Mucosa of descending colon (tissue), 3 donors: Measurements from ENCODE around the gene HSD17B4. TPM values are rescaled to one million over a fixed set of nuclear protein-coding genes. Genes with fewer than 3 reads are reported as not detected.
"Not testable (repeated sequence)": the region's sequence is repeated elsewhere in the genome, so short reads cannot be mapped to it uniquely, and the experiment has no call there.

Source experiments
- ATAC-seq: fragments of 200-7000 bp; cut with Tn5 transposase; one replicate; pipeline ENCODE4 v1.9.1; 2020; ENCODE audit warnings: mild to moderate bottlenecking, moderate library complexity
- DNase-seq, 3 donors: peaks; one replicate each; pipeline ENCODE4 v3.0.0-alpha.2; 2020
- H3K36me3 ChIP-seq: fragments of 200-600 bp; one replicate; pipeline ENCODE4 v1.8.0; 2021; ENCODE audit warnings: low read depth, mild to moderate bottlenecking
- H3K4me1 ChIP-seq: fragments of 200-600 bp; one replicate; pipeline ENCODE4 v1.8.0; 2021; ENCODE audit warnings: low read depth, mild to moderate bottlenecking
- H3K4me3 ChIP-seq: fragments of 200-600 bp; one replicate; pipeline ENCODE4 v1.8.0; 2021; ENCODE audit warnings: mild to moderate bottlenecking
- H3K9me3 ChIP-seq: fragments of 200-600 bp; one replicate; pipeline ENCODE4 v1.8.0; 2021; ENCODE audit warnings: mild to moderate bottlenecking
- intact Hi-C, 2 donors: fragments of 100-400 bp; cut with DNase I in 1 of 2; cut with micrococcal nuclease in 1 of 2; formaldehyde crosslinking; loops; one replicate each; pipeline versions ENCODE4 v1.11.0 to v1.11.1; 2022; cut with DNase I, micrococcal nuclease
- total RNA-seq, 3 donors: library from RNA; stranded (reverse); fragmentation: NEBNext Ultra II Directional in 2 of 3; extraction: Animal tissue kit (Norgen Biotek cat#: 25700) in 2 of 3; gene quantifications; one replicate each; pipeline versions ENCODE4 v1.2.1 to v1.2.4, GENCODE V29; 2021 to 2023
- TF ChIP-seq, protein P1 (sequence below): fragments of 200-600 bp; IDR thresholded peaks from one replicate; pipeline ENCODE4 v1.8.0; 2022; ENCODE audit warnings: antibody characterized with exemption, mild to moderate bottlenecking
- donor health status: DM: no; HTN: no; CAD: no; lungs with moderate emphysema.
- donor health status: DM: no; HTN: no; CAD: no.
- donor health status: DM: no; HTN: yes; CAD: no.

Gene HSD17B4
- total RNA-seq, 3 donors from 2014 or later: 178 to 243 (median 235) TPM

DNA sequence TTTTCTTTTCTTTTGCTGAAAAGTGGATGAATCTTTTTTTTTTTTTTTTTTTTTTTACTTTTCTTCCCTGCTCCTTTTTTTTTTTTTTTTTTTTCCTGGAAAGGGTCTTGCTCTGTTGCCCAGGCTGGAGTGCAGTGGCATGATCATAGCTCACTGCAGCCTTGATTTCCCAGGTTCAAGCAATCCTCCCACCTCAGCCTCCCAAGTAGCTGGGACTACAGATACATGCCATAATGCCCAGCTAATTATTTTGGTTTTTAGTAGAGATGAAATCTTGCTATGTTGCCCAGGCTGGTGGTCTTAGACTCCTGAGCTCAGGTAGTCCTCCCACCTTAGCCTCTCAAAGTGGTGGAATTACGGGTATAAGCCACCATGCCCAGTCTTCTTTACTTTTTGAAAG is 20.9 kb downstream of the HSD17B4 start:
- Histone ChIP-seq H3K9me3 (peaks cover 8% of the 10 kb centered on the region), H3K36me3 (no peaks in the 10 kb centered on the region), H3K4me3 (no peak overlapping the region), H3K4me1 (no peaks in the 10 kb centered on the region)
- intact Hi-C loops: no loop called here
- no peak for ATAC-seq
- DNase-seq: no peak
- TF ChIP-seq, protein P1, sequence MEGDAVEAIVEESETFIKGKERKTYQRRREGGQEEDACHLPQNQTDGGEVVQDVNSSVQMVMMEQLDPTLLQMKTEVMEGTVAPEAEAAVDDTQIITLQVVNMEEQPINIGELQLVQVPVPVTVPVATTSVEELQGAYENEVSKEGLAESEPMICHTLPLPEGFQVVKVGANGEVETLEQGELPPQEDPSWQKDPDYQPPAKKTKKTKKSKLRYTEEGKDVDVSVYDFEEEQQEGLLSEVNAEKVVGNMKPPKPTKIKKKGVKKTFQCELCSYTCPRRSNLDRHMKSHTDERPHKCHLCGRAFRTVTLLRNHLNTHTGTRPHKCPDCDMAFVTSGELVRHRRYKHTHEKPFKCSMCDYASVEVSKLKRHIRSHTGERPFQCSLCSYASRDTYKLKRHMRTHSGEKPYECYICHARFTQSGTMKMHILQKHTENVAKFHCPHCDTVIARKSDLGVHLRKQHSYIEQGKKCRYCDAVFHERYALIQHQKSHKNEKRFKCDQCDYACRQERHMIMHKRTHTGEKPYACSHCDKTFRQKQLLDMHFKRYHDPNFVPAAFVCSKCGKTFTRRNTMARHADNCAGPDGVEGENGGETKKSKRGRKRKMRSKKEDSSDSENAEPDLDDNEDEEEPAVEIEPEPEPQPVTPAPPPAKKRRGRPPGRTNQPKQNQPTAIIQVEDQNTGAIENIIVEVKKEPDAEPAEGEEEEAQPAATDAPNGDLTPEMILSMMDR: no peak

DNA sequence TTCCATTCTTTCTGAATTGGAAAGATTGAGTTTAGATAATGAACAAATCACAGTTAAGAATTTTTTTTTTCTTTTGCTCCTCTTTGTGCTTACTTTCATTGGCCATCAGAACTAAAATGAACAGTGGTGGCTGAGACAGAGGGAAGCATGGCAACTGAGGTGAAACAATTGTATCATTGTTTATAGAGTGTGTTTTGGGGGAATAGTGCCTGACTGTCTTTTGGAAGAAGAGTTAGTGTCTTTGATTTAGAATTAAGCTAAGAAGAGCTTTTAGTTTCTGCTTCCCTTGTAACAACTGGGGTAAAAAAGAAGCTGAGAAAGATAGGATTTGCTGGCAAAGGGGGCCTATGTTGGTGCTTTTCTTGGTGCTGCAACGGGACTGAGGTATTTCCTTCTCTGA is 24.0 kb downstream of the HSD17B4 start:
- Histone ChIP-seq H3K9me3 (no peaks in the 10 kb centered on the region), H3K4me3 (no peak overlapping the region), H3K4me1 (no peaks in the 10 kb centered on the region), H3K36me3 (no peaks in the 10 kb centered on the region)
- DNase-seq: no peak
- intact Hi-C loops: no loop called here
- TF ChIP-seq, protein P1: no peak
- ATAC-seq: no peak

DNA sequence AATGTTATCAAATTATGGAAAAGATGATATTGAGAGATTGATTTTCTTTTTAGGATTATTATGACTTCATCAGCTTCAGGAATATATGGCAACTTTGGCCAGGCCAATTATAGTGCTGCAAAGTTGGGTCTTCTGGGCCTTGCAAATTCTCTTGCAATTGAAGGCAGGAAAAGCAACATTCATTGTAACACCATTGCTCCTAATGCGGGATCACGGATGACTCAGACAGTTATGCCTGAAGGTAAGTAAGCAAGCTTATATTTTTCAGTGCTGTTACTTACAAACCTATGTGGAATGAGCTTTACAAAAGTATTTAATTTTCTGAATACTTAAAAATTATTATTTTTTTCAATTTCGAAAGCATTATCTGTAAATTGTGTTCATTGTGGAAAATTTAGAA is 26.5 kb downstream of the HSD17B4 start:
- H3K36me3 ChIP-seq: no peaks in the 10 kb centered on the region
- intact Hi-C loops: no loop called here
- no peak overlapping the region for H3K4me3 ChIP-seq
- TF ChIP-seq, protein P1: no peak
- H3K4me1 ChIP-seq: no peaks in the 10 kb centered on the region
- ATAC-seq (no peak), DNase-seq (no peak)
- H3K9me3 ChIP-seq: no peaks in the 10 kb centered on the region

DNA sequence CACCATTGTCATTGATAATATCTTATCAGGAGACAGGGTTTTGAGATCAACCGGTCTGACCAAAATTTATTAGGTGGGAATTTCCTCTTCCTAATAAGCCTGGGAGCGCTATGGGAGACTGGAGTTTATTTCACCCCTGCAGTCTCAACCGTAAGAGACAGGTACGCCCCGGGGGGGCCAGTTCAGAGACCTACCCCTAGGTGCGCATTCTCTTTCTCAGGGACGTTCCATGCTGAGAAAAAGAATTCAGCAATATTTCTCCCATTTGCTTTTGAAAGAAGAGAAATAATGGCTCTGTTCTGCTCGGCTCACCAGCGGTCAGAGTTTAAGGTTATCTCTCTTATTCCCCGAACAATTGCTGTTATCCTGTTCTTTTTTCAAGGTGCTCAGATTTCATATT is 28.3 kb downstream of the HSD17B4 start:
- H3K4me3 ChIP-seq, H3K36me3 ChIP-seq, H3K9me3 ChIP-seq, ATAC-seq, intact Hi-C loops, H3K4me1 ChIP-seq, DNase-seq: not testable (repeated sequence)

DNA sequence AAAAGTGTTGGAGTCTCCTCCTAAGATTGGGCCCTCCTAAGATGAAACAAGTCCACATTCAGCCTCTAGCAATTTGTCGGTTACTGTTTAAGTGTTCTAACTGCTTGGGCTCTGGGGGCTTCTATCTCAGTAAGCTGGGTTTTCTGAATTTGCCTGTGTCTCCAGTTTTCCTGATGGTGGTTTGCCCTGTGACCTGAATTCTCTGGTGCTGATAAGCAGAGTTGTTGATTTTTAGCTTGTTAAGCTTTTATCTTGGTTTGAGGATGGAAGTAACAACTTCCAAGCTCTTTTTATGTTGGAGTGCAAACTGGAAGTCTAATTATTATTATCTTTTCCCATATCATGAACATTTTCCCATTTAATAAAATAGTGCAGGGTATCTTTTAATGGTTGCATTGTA is 30.9 kb downstream of the HSD17B4 start:
- H3K36me3 ChIP-seq: no peaks in the 10 kb centered on the region
- no peak for ATAC-seq

DNA sequence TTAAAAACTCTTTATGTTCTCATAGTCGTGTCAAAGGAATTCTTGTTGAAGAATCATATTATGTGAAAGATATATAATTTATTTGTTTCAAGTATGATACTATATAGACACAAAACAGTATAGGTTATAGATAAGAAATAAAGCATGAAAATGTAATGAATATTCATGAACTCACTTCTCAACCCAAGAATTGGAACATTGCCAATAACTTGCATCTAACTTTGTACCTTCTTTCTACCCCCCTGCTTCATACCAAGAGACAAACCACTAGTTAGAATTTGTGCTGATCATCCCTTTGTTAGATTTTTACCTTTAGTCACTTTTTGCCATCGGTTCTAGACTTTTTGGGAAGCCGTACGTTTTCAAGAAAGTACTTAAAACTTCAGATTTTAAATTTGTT is 32.6 kb downstream of the HSD17B4 start:
- Histone ChIP-seq H3K9me3 (no peaks in the 10 kb centered on the region), H3K4me1 (no peaks in the 10 kb centered on the region), H3K36me3 (no peaks in the 10 kb centered on the region), H3K4me3 (no peak overlapping the region)
- DNase-seq (no peak), ATAC-seq (no peak)
- intact Hi-C loops: no loop called here
- TF ChIP-seq, protein P1: no peak

More for the DNA sequence above, 30.9 kb downstream of the HSD17B4 start:
- Histone ChIP-seq H3K9me3 (no peaks in the 10 kb centered on the region), H3K4me3 (no peak overlapping the region), H3K4me1 (no peaks in the 10 kb centered on the region)
- intact Hi-C loops: no loop called here
- DNase-seq: no peak
- TF ChIP-seq, protein P1: no peak
